Lower leg skin (tissue), 4 donors: ENCODE data around the gene EFCAB8. TPM values are rescaled to one million over a fixed set of nuclear protein-coding genes. Genes with fewer than 3 reads are reported as not detected.

Experiments used
- DNase-seq, 2 donors: peaks; one replicate each; pipeline ENCODE4 v3.0.0-alpha.2; 2019; ENCODE audit warnings: low spot score in 2 of 2
- H3K4me3 ChIP-seq: fragments of 200-600 bp; sonication (generic); 2 replicates; pipeline ENCODE4 v1.5.1; 2017; ENCODE audit warnings: mild to moderate bottlenecking, low read depth; ENCODE audit not compliant: poor library complexity, severe bottlenecking
- POLR2A ChIP-seq, 2 donors: fragments of 450-650 bp; IDR thresholded peaks; one replicate each; pipeline ENCODE4 v1.6.1; 2016 to 2017; ENCODE audit warnings: antibody characterized with exemption in 2 of 2, mild to moderate bottlenecking in 1 of 2, moderate library complexity in 1 of 2
- WGBS, 2 donors: methylation state at CpG; one replicate each; pipeline ENCODE4 v1.1.5; 2018; 5-methylcytosine and 5-hydroxymethylcytosine counted together
- intact Hi-C: fragments of 100-400 bp; cut with DNase I; formaldehyde crosslinking; loops from one replicate; pipeline ENCODE4 v1.15.0; 2023; ENCODE audit warnings: low total_unique reads
- total RNA-seq, 4 donors: library from RNA; depleted of rRNA; stranded (reverse); fragments of >200 nt; gene quantifications; one replicate each; pipeline ENCODE4 v1.1.0, GENCODE V29; 2016
- TF ChIP-seq, protein P1 (sequence below), 3 donors: fragments of 450-650 bp; IDR thresholded peaks; one replicate each; pipeline ENCODE4 v1.5.1; 2016; ENCODE audit warnings: antibody characterized with exemption in 3 of 3, mild to moderate bottlenecking in 3 of 3, moderate library complexity in 2 of 3

EFCAB8 gene
- total RNA-seq, 4 donors from 2014 or later = not detected

DNA sequence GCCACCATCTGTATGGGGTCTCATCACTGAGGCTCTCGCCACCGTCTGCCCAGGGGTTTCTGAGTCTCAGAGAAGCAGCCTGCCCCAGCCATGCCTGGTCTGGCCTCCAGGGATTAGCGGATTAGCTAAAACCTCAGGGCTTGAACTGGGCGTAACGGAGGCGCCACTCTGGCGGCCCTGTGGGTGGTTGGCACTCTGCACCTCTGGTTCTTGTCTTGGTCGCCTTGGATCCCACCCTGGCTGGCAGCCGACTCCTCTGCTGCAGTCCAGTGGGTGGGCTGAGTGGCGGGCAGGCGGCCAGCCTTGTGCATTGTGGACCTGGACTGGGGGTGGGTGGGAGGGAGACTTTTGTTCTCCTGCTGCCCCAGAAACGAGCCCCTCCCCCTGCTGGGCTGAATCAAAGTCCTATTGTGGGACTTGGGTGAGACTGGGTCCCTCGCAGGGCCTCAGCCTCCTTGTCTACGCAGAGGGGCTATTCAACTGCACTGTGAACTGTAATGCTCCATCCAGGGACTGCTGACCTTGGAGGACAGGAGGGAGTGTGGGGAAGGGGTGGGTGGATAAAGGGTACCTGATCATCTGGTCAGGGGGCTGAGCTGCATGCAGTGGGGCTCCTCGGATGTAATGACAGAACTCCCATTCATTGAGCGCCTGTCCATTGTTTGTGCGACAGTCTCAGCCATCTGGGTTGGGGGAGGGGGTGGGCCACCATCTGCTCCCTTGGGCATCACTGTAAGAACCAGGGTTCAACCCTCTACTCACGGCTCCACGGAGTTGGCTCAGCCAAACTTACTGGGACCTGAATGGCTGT, 121.6 kb downstream of the EFCAB8 start:
- intact Hi-C loops = no loop called here
- 70 to 76% methylated on average over 13 to 18 of the region's 19 CpGs for WGBS, 2 donors
- TF ChIP-seq POLR2A (IDR thresholded peaks at IDR 0.05) = no peak
- TF ChIP-seq, protein P1, sequence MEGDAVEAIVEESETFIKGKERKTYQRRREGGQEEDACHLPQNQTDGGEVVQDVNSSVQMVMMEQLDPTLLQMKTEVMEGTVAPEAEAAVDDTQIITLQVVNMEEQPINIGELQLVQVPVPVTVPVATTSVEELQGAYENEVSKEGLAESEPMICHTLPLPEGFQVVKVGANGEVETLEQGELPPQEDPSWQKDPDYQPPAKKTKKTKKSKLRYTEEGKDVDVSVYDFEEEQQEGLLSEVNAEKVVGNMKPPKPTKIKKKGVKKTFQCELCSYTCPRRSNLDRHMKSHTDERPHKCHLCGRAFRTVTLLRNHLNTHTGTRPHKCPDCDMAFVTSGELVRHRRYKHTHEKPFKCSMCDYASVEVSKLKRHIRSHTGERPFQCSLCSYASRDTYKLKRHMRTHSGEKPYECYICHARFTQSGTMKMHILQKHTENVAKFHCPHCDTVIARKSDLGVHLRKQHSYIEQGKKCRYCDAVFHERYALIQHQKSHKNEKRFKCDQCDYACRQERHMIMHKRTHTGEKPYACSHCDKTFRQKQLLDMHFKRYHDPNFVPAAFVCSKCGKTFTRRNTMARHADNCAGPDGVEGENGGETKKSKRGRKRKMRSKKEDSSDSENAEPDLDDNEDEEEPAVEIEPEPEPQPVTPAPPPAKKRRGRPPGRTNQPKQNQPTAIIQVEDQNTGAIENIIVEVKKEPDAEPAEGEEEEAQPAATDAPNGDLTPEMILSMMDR (IDR thresholded peaks at IDR 0.05) = no peak
- H3K4me3 ChIP-seq = no peak overlapping the region
- DNase-seq = no peak

DNA sequence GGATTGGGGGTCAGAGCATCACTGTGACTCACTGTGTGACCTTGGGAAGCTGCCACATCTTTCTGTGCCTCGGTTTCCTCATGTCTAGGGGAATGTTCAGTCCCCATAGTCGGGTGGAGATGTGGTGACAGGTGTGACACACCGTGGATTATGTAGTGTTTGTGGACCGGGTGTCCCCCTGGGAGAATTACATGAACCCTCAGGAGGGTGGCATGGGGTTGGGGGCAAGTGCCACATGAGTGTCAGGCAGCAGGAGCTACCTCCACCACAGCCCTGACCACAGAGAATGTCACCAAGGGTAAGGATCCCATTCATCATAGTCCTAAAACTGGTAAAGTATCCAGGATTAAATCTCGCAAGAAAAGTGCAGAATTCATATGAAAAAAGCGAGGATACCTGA, 122.3 kb downstream of the EFCAB8 start:
- no peak overlapping the region for H3K4me3 ChIP-seq
- WGBS, 2 donors = 86 to 87% methylated on average over 6 of the region's 6 CpGs
- TF ChIP-seq, protein P1 (IDR thresholded peaks at IDR 0.05) = no peak
- no peak for TF ChIP-seq POLR2A (IDR thresholded peaks at IDR 0.05)
- DNase-seq = no peak
- intact Hi-C loops = no loop called here

DNA sequence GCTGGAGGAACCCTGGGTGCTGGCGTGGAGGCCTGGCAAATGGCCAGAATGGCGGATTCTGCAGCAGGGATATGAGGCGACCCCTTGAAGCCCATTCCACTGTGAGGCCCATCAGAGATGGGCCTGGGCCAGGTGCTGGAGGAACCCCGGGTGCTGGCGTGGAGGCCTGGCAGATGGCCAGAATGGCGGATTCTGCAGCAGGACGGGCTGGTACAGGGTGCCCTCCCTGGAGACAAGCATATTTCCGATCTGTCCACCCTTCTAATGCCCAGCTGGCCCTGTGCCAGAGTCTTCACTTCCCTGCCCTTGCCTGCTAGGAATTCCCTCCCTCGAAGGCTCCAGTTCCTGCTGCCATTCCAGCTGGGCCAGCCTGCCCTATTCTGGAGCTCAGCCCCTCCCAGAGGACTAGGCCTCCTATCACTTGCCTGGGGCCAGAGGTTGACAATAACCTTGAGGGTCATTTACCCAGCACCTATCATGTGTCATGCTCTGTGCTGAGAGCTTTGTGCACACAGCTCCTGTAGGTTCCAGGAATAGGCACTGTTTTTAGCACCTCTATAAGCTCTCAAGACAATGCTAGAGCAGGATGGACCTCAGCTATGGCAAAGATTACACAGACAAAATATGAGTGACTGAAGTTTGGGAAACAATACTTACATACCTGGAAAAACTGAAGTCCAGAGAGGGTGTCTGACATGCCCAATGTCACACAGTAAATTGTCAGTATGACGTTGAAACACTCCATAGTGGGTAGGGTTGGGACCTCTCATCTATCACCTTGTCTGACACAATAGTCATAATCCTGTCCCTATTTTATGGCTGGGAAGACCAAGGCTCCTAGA, 124.1 kb downstream of the EFCAB8 start:
- TF ChIP-seq POLR2A (IDR thresholded peaks at IDR 0.05) = no peak
- TF ChIP-seq, protein P1 (IDR thresholded peaks at IDR 0.05) = no peak
- no peak overlapping the region for H3K4me3 ChIP-seq
- intact Hi-C loops = no loop called here
- WGBS, 2 donors = 29 to 45% methylated on average over 10 of the region's 10 CpGs
- DNase-seq = no peak

DNA sequence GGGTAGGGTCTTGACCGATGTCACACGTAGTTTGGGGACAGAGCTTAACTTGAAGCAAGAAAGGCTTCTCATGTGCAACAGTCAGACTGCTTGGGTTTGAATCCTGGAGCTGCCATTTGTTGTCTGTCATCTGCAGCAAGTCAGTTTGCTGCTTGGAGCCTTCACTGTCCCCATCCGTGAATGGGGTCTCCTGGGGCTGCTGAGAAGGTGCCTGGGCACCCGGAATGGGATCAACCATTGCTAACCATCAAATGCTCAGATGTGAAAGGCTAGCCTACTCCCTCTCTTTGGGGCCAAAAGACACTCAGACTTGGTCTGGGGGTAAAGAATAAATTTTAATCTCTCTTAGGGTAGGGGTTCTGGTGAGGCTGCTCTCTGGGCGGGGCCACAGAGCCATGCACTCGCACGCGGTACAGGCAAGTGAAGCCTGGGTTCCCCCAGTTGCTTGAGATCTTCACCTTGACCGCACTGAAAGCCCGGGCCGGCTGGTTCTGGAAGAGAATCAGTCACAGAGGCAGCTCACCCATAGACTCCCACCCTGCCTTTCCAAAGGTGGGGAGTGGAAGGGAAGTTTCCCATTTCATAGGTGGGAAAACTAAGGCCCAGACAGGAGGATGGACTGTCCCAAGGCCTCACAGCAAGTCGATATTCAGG, 124.9 kb downstream of the EFCAB8 start:
- TF ChIP-seq, protein P1 (IDR thresholded peaks at IDR 0.05) = no peak
- TF ChIP-seq POLR2A (IDR thresholded peaks at IDR 0.05) = no peak
- no peak for DNase-seq
- intact Hi-C loops = no loop called here
- no peak overlapping the region for H3K4me3 ChIP-seq
- 83 to 90% methylated on average over 12 of the region's 12 CpGs for WGBS, 2 donors

DNA sequence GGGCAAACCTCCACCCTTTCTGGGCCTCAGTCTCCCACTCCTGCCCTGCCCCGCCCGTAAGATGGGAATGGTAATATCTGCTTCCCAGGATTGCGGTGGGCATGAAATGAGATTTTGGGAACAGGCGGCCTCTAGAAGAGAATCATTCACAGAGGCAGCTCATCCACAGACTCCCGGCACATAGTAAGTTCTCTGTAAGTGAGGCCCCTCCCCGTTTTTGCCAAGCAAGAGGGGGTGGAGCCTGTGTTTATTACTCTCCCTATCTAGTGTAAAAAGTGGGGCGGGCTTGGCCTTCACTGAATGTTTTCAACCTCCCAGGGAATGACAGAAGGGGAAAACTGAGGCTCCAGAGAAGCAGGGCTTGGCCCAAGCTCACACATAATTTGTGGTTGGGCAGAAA, 125.5 kb downstream of the EFCAB8 start:
- WGBS, 2 donors = 63 to 69% methylated on average over 7 of the region's 7 CpGs
- no peak for DNase-seq
- TF ChIP-seq, protein P1 (IDR thresholded peaks at IDR 0.05) = no peak
- TF ChIP-seq POLR2A (IDR thresholded peaks at IDR 0.05) = no peak
- H3K4me3 ChIP-seq = no peak overlapping the region
- intact Hi-C loops = no loop called here
